K562 (cell line): ENCODE data around the gene PITPNM1. TPM values are rescaled to one million over a fixed set of nuclear protein-coding genes. Genes with fewer than 3 reads are reported as not detected.

Source experiments
- ATAC-seq: fragments of 200-7000 bp; cut with Tn5 transposase; 3 replicates; pipeline ENCODE4 v1.9.1; 2020; ENCODE audit warnings: moderate library complexity
- BruUV-seq: library from RNA; stranded (reverse); fragments of 400-500 nt; replicated peaks from 2 replicates; lab custom pipeline; 2021; lab: Mats Ljungman, UMichigan
- CTCF ChIA-PET: fragments of 300-600 bp; formaldehyde crosslinking; extraction: SDS; loops from one replicate; lab custom pipeline; 2021; ENCODE audit warnings: low intra/inter-chr PET ratio; lab: Yijun Ruan, JAX
- POLR2A ChIA-PET: fragments of 300-600, 350-650 bp; sonication (Branson Sonifier 250); formaldehyde crosslinking; extraction: SDS; loops from one replicate; lab custom pipeline; 2021; ENCODE audit warnings: antibody characterized with exemption, inconsistent platforms; lab: Yijun Ruan, JAX
- DNase-seq, 4 experiments: peaks; one replicate each; pipeline versions ENCODE4 v3.0.0 to v3.0.0-alpha.2; 2011 to 2018; ENCODE audit warnings: low spot score in 3 of 4, mixed read lengths in 3 of 4; ENCODE audit errors: extremely low read depth in 1 of 4
- FAIRE-seq: peaks from 2 replicates; lab custom pipeline; 2011; peaks lifted over from hg19 to GRCh38; lab: Jason Lieb, UNC
- H2AFZ ChIP-seq: 2 replicates; pipeline ENCODE4 v1.6.0; 2011; ENCODE audit warnings: low read depth, low read length, control low read depth, inconsistent platforms
- H3K27ac ChIP-seq: fragments of 200-600 bp; 3 replicates; pipeline ENCODE4 v1.8.0; 2011; ENCODE audit warnings: low read depth, mild to moderate bottlenecking, control low read depth, inconsistent platforms, low read length, moderate library complexity, mixed read lengths; ENCODE audit errors: extremely low read depth
- H3K27me3 ChIP-seq, 2 experiments: fragments of 300-600 bp in 1 of 2; 2 replicates in 1 of 2; 3 replicates in 1 of 2; pipeline versions ENCODE4 v1.6.0 to v1.8.0; 2011; ENCODE audit warnings: inconsistent platforms in 2 of 2, low read length in 2 of 2, mild to moderate bottlenecking in 1 of 2, mixed read lengths in 1 of 2, moderate library complexity in 1 of 2; ENCODE audit not compliant: control insufficient read depth in 2 of 2, insufficient read depth in 2 of 2
- H3K36me3 ChIP-seq: fragments of 300-600 bp; 3 replicates; pipeline ENCODE4 v1.8.0; 2011; ENCODE audit warnings: mild to moderate bottlenecking, low read length, inconsistent platforms; ENCODE audit not compliant: control insufficient read depth, insufficient read depth
- H3K4me1 ChIP-seq, 2 experiments: fragments of 200-600 bp in 1 of 2; replicated peaks in 1 of 2; 2 replicates in 1 of 2; 3 replicates in 1 of 2; pipeline versions ENCODE4 v1.5.1 to v1.8.0; 2011; ENCODE audit warnings: inconsistent platforms in 2 of 2, low read length in 2 of 2, mild to moderate bottlenecking in 1 of 2, mixed read lengths in 1 of 2, moderate library complexity in 1 of 2; ENCODE audit not compliant: control insufficient read depth in 2 of 2, insufficient read depth in 2 of 2
- H3K4me2 ChIP-seq: 2 replicates; pipeline ENCODE4 v1.6.1; 2011; ENCODE audit warnings: low read length, control low read depth, inconsistent platforms, mixed read lengths; ENCODE audit not compliant: insufficient read depth
- H3K4me3 ChIP-seq: fragments of 200-600 bp; sonication (generic), shearing (Covaris generic); 2 replicates; pipeline ENCODE4 v1.5.1; 2016; ENCODE audit warnings: control low read depth, inconsistent platforms
- H3K79me2 ChIP-seq: fragments of 200-600 bp; 3 replicates; pipeline ENCODE4 v1.8.0; 2011; ENCODE audit warnings: low read length, inconsistent platforms; ENCODE audit not compliant: control insufficient read depth, insufficient read depth
- H3K9ac ChIP-seq, 2 experiments: 2 replicates each; pipeline versions ENCODE4 v1.6.0 to v1.6.1; 2011; ENCODE audit warnings: low read depth in 2 of 2, low read length in 2 of 2, control low read depth in 1 of 2, inconsistent platforms in 1 of 2, mild to moderate bottlenecking in 1 of 2, mixed read lengths in 1 of 2; ENCODE audit not compliant: insufficient read depth in 1 of 2
- H3K9me1 ChIP-seq: one replicate; pipeline ENCODE4 v1.6.0; 2011; ENCODE audit warnings: inconsistent platforms, mild to moderate bottlenecking, low read length, moderate library complexity; ENCODE audit not compliant: control insufficient read depth, insufficient read depth
- H3K9me3 ChIP-seq: replicated peaks from 2 replicates; pipeline ENCODE4 v1.5.1; 2011; ENCODE audit warnings: low read depth, low read length, inconsistent platforms; ENCODE audit not compliant: control insufficient read depth, insufficient read depth
- H4K20me1 ChIP-seq: replicated peaks from 2 replicates; pipeline ENCODE4 v1.6.1; 2011; ENCODE audit warnings: low read length, inconsistent platforms, mixed read lengths; ENCODE audit not compliant: control insufficient read depth, insufficient read depth
- CC2D1A ChIP-seq: fragments of 450-650 bp; IDR thresholded peaks from 2 replicates; pipeline ENCODE4 v1.6.1; 2017; ENCODE audit warnings: mild to moderate bottlenecking
- GATAD2A ChIP-seq: fragments of 450-650 bp; IDR thresholded peaks from 2 replicates; pipeline ENCODE4 v1.6.1; 2017
- JUND ChIP-seq, 2 experiments: IDR thresholded peaks; 2 replicates in 1 of 2; 3 replicates in 1 of 2; pipeline ENCODE4 v1.6.1; 2011; ENCODE audit warnings: borderline replicate concordance in 2 of 2, low read depth in 2 of 2, low read length in 2 of 2, improper control_type of control experiment in 1 of 2, missing biosample characterization in 1 of 2, missing genetic modification characterization in 1 of 2, missing genetic modification reagents in 1 of 2
- MBD2 ChIP-seq: sonication (generic); IDR thresholded peaks from 2 replicates; pipeline ENCODE4 v1.6.1; 2016; ENCODE audit warnings: low read depth, borderline replicate concordance
- MTA1 ChIP-seq: fragments of 450-650 bp; IDR thresholded peaks from 2 replicates; pipeline ENCODE4 v1.6.1; 2017; ENCODE audit warnings: borderline replicate concordance
- NR2C2 ChIP-seq, 2 experiments: fragments of 200-800 bp in 1 of 2; sonication (Bioruptor generic) in 1 of 2; sonication (generic) in 1 of 2; formaldehyde crosslinking in 1 of 2; IDR thresholded peaks; 2 replicates each; pipeline versions ENCODE4 v1.6.1 to v1.8.0; 2016 to 2022; ENCODE audit warnings: mild to moderate bottlenecking in 1 of 2, missing compliant biosample characterization in 1 of 2, missing genetic modification characterization in 1 of 2, missing genetic modification reagents in 1 of 2
- POLR2H ChIP-seq: IDR thresholded peaks from 2 replicates; pipeline ENCODE4 v1.6.1; 2016; ENCODE audit warnings: missing genetic modification characterization, low read depth, mild to moderate bottlenecking, control low read depth, missing compliant biosample characterization, moderate library complexity
- SMARCC2 ChIP-seq: fragments of 450-650 bp; IDR thresholded peaks from 2 replicates; pipeline ENCODE4 v1.6.1; 2017; ENCODE audit warnings: antibody characterized with exemption, moderate library complexity, mild to moderate bottlenecking, low read depth
- SRF ChIP-seq, 2 experiments: fragments of 250-450, 450-650 bp in 1 of 2; sonication (Bioruptor Pico) in 1 of 2; sonication (generic) in 1 of 2; formaldehyde crosslinking; IDR thresholded peaks; 2 replicates each; pipeline versions ENCODE4 v1.5.0 to v1.5.1; 2020 to 2022; ENCODE audit warnings: mild to moderate bottlenecking in 1 of 2, missing genetic modification reagents in 1 of 2
- TAF1 ChIP-seq: IDR thresholded peaks from 2 replicates; pipeline ENCODE4 v1.6.1; 2011; ENCODE audit warnings: mild to moderate bottlenecking, low read length, moderate library complexity; ENCODE audit not compliant: insufficient read depth, control insufficient read depth, severe bottlenecking; ENCODE audit errors: extremely low read depth
- TEAD4 ChIP-seq, 2 experiments: sonication (generic) in 1 of 2; formaldehyde crosslinking in 1 of 2; IDR thresholded peaks; 2 replicates each; pipeline versions ENCODE4 v1.6.1 to v1.8.0; 2012 to 2022; ENCODE audit warnings: borderline replicate concordance in 1 of 2, inconsistent platforms in 1 of 2, low read length in 1 of 2, mild to moderate bottlenecking in 1 of 2, missing genetic modification reagents in 1 of 2
- THAP12 ChIP-seq: fragments of 250-450 bp; sonication (Bioruptor Pico); IDR thresholded peaks from 2 replicates; pipeline ENCODE4 v1.9.0; 2021; ENCODE audit warnings: mild to moderate bottlenecking, inconsistent platforms
- VEZF1 ChIP-seq: fragments of 200-800 bp; sonication (Bioruptor generic); IDR thresholded peaks from 2 replicates; pipeline ENCODE4 v1.6.1; 2017; ENCODE audit warnings: missing genetic modification characterization, missing compliant biosample characterization
- ZNF23 ChIP-seq: fragments of 250-450 bp; sonication (Bioruptor Pico); IDR thresholded peaks from 2 replicates; pipeline ENCODE4 v1.4.0; 2020; ENCODE audit warnings: mild to moderate bottlenecking
- ZNF24 ChIP-seq: fragments of 450-650 bp; IDR thresholded peaks from 2 replicates; pipeline ENCODE4 v1.6.1; 2016
- WGBS: fragments of 100-300 bp; shearing (Covaris generic); methylation state at CpG from one replicate; pipeline ENCODE4 v1.1.6; 2016; ENCODE audit warnings: low coverage, mixed read lengths; ENCODE audit not compliant: insufficient coverage; ENCODE audit errors: missing lambda C conversion rate; 5-methylcytosine and 5-hydroxymethylcytosine counted together
- in situ Hi-C: fragments of 300-500 bp; cut with MboI; formaldehyde crosslinking; loops from 4 replicates; pipeline ENCODE4 v1.15.0; 2018; ENCODE audit warnings: inconsistent platforms, mixed read lengths
- intact Hi-C: fragments of 100-400 bp; cut with micrococcal nuclease; formaldehyde crosslinking; loops from 2 replicates; pipeline ENCODE4 v1.14.2; 2022
- polyA plus RNA-seq, 8 experiments: library from polyadenylated mRNA; depleted of rRNA in 4 of 8; stranded (reverse) in 5 of 8; unstranded in 3 of 8; fragments of >200 nt; fragmentation: Nextera tagmentation in 2 of 8; fragmentation: Illumina TruSeq in 1 of 8; extraction: Ambion mirVana in 2 of 8; extraction: Trizol in 1 of 8; gene quantifications; 2 replicates each; pipeline versions ENCODE4 v1.2.1 to v1.2.3, GENCODE V29; 2011 to 2014; ENCODE audit warnings: inconsistent platforms in 1 of 8, missing spikeins in 1 of 8
- total RNA-seq, 7 experiments: library from RNA; depleted of rRNA in 6 of 7; stranded (reverse); fragments of >200 nt in 6 of 7; fragmentation: Illumina TruSeq in 2 of 7; extraction: Trizol in 2 of 7; gene quantifications; 2 replicates each; pipeline versions ENCODE4 v1.2.1 to v1.2.3, GENCODE V29; 2011 to 2021; ENCODE audit warnings: low replicate concordance in 1 of 7

Gene PITPNM1
- total and polyA plus RNA-seq, 9 of the 15 experiments (the other 6 are each of a cell fraction or from before 2014, with no cell fraction given): 0.11 to 53.7 (median 16.0) TPM

GRCh38 chr11:67468759-67469507 lies 36.2 kb downstream of the PITPNM1 start, which contains the start of gene TMEM134:
Gene TMEM134 (minus strand): TSS chr11:67469251. CDS start chr11:67469192, 59 bp downstream.
- ChIA-PET CTCF (interaction anchor here (0.5 to 1.3 kb wide), 2 partner anchors 43 to 67 kb away, joined by 3 to 4 read pairs; no protein-coding TSS in a partner anchor), POLR2A (interaction anchor here (0.6 to 1.7 kb wide), 2 partner anchors 9 to 71 kb away, joined by 3 to 4 read pairs; no protein-coding TSS in a partner anchor)
- peak; percentile 71 for FAIRE-seq
- Histone ChIP-seq H3K9me3 (no peaks in the 10 kb centered on the region), H3K27me3 (no peaks in the 10 kb centered on the region), H2AFZ (peak within 1 kb of the TSS; percentile 96), H3K9me1 (no peaks in the 10 kb centered on the region), H3K4me1 (peaks cover 10 to 43% of the 10 kb centered on the region in 2 experiments; a peak in 4 of 5 replicates), H3K36me3 (no peaks in the 10 kb centered on the region), H3K4me2 (peak within 1 kb of the TSS; percentile 86), H4K20me1 (no peaks in the 10 kb centered on the region), H3K27ac (peak within 1 kb of the TSS; percentile 72), H3K79me2 (peaks cover 12% of the 10 kb centered on the region), H3K9ac (peak within 1 kb of the TSS; percentile 76 to 98), H3K4me3 (peak within 1 kb of the TSS; percentile 76)
- DNase-seq: peak; percentile 92 to 96 (median 94)
- under 1% methylated on average over 29 of the region's 76 CpGs for WGBS
- intact Hi-C loops (loop anchor here (1.0 to 5.0 kb wide), 2 partner anchors 47 to 68 kb away; partner anchors contain the start of gene PPP1CA), in situ Hi-C loops (no loop called here)
- ATAC-seq: peak; percentile 87
- no TSS peak for BruUV-seq
- TF ChIP-seq GATAD2A (0 out of 2 replicates have a peak, but pooled peaks have one; percentile 80), SMARCC2 (no peak), MBD2 (peak; percentile 50; the same call in 1 of the 2 replicates), MTA1 (no peak; the same call in 1 of the 2 replicates), ZNF23 (no peak), VEZF1 (CRISPR knock-in tag) (peak; percentile 86), TEAD4 (IDR thresholded peaks at IDR 0.05; ENCODE audit: low read length) (0 out of 2 replicates have a peak, but pooled peaks have one; percentile 7), TEAD4 (CRISPR knock-in tag; IDR thresholded peaks at IDR 0.05; ENCODE audit: borderline replicate concordance) (no peak), ZNF24 (no peak), POLR2H (tag) (peak; percentile 40; the same call in 1 of the 2 replicates), SRF (CRISPR knock-in tag; IDR thresholded peaks at IDR 0.05) (0 out of 4 replicates have a peak, but pooled peaks of 1 of the 2 experiments have one; percentile 45), TAF1 (peak; percentile 77), THAP12 (CRISPR knock-in tag) (peak; percentile 81; the same call in 1 of the 2 replicates), JUND (IDR thresholded peaks at IDR 0.05; ENCODE audit: borderline replicate concordance, low read depth, low read length) (peak; percentile 45; the same call in 1 of the 2 replicates), JUND (tag; IDR thresholded peaks at IDR 0.05; ENCODE audit: borderline replicate concordance, low read depth, low read length) (peak; percentile 56; the same call in 1 of the 3 replicates), CC2D1A (no peak), NR2C2 (CRISPR knock-in tag; IDR thresholded peaks at IDR 0.05) (no peak), NR2C2 (tag; IDR thresholded peaks at IDR 0.05) (0 out of 2 replicates have a peak, but pooled peaks have one; percentile 35)
